DOHH2 (cell line): ENCODE data around the gene COL12A1.

Experiments used
- H3F3A ChIP-seq: fragments of 200-600 bp; sonication (generic), shearing (Covaris generic); 2 replicates; pipeline ENCODE4 v1.6.0; 2016; ENCODE audit warnings: antibody characterized with exemption, mild to moderate bottlenecking; ENCODE audit not compliant: control insufficient read depth, insufficient read depth
- H3K27ac ChIP-seq: fragments of 200-600 bp; sonication (generic); 2 replicates; pipeline ENCODE4 v1.5.1; 2014; ENCODE audit warnings: low read depth, mild to moderate bottlenecking, low read length, moderate library complexity
- H3K27me3 ChIP-seq: fragments of 200-600 bp; sonication (generic); 2 replicates; pipeline ENCODE4 v1.6.1; 2014; ENCODE audit warnings: mild to moderate bottlenecking, low read length, mixed read lengths; ENCODE audit not compliant: control insufficient read depth
- H3K36me3 ChIP-seq: fragments of 200-600 bp; sonication (generic); 2 replicates; pipeline ENCODE4 v1.6.1; 2014; ENCODE audit warnings: mild to moderate bottlenecking, low read length, moderate library complexity, mixed read lengths; ENCODE audit not compliant: control insufficient read depth
- H3K4me1 ChIP-seq: fragments of 200-600 bp; sonication (generic); 2 replicates; pipeline ENCODE4 v1.6.1; 2014; ENCODE audit warnings: mild to moderate bottlenecking, low read length, mixed read lengths; ENCODE audit not compliant: control insufficient read depth
- H3K4me2 ChIP-seq: fragments of 200-600 bp; sonication (generic); 2 replicates; pipeline ENCODE4 v1.6.0; 2014; ENCODE audit warnings: mild to moderate bottlenecking, low read length, moderate library complexity
- H3K4me3 ChIP-seq: fragments of 200-600 bp; sonication (generic); 2 replicates; pipeline ENCODE4 v1.5.1; 2014; ENCODE audit warnings: mild to moderate bottlenecking, low read length, mixed read lengths
- H3K79me2 ChIP-seq: fragments of 200-600 bp; sonication (generic); 2 replicates; pipeline ENCODE4 v1.6.1; 2014; ENCODE audit warnings: mild to moderate bottlenecking, low read length, mixed read lengths; ENCODE audit not compliant: control insufficient read depth
- H3K9me2 ChIP-seq: fragments of 200-600 bp; sonication (generic); replicated peaks from 2 replicates; pipeline ENCODE4 v1.6.1; 2014; ENCODE audit warnings: mild to moderate bottlenecking, low read length, mixed read lengths; ENCODE audit not compliant: control insufficient read depth
- H3K9me3 ChIP-seq: fragments of 200-600 bp; sonication (generic); 2 replicates; pipeline ENCODE4 v1.6.1; 2014; ENCODE audit warnings: antibody characterized with exemption, low read length, mixed read lengths; ENCODE audit not compliant: control insufficient read depth, insufficient read depth
- H4K20me1 ChIP-seq: fragments of 200-600 bp; sonication (generic); 2 replicates; pipeline ENCODE4 v1.6.0; 2014; ENCODE audit warnings: low read depth, mild to moderate bottlenecking, antibody characterized with exemption, low read length, moderate library complexity; ENCODE audit not compliant: control insufficient read depth, insufficient read depth
- EZH2phosphoT487 ChIP-seq: fragments of 200-600 bp; sonication (generic); IDR thresholded peaks from 2 replicates; pipeline ENCODE4 v1.6.1; 2017; ENCODE audit warnings: borderline replicate concordance, mild to moderate bottlenecking, antibody characterized with exemption, low read length, moderate library complexity, mixed read lengths
- TF ChIP-seq, protein P1 (sequence below): fragments of 200-600 bp; sonication (generic); IDR thresholded peaks from one replicate; pipeline ENCODE4 v1.5.1; 2014; ENCODE audit warnings: antibody characterized with exemption, mild to moderate bottlenecking, low read depth, low read length; ENCODE audit not compliant: poor library complexity, severe bottlenecking

COL12A1 gene

DNA sequence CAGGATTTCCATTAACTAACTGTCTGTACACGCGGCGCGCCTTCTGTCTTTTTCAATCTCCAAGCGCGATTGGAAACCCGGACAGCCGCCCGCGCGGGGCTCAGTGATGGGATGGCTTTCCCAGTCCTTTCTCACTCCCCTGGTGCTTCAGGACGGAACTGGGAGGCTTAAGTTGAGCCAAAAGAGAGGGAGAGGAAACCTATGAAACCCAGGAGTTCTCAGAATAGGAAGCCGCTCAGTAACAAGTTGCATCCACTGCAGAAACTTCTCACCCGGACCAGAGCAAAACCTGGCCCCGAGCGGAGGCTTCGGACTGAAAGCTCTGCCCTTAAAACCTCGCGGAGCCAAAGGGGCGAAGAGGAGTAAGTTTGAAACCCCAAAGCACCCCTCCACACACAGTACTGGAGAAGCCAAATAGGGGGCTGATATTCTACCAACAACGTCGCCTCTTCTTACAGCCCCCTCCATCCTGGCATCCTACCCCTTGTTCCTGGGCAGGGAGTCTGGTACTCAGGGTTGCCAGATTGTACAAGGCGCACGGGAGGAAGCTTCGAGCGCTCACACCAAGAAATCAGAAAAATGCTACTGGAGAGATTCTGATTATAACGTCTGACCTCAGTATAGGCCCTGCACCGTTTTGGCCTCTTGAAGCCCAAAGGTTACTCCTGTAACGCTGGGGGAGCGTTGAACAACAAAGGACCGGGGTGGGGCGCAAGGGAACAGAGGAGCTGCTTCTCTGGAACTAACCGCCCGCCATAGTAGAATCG lies 906 bp upstream of the COL12A1 start:
- no peaks in the 10 kb centered on the region for H4K20me1 ChIP-seq
- no peaks in the 10 kb centered on the region for H3K36me3 ChIP-seq
- no peak overlapping the region for H3K27ac ChIP-seq
- no peaks in the 10 kb centered on the region for H3F3A ChIP-seq
- H3K79me2 ChIP-seq: no peaks in the 10 kb centered on the region
- H3K9me2 ChIP-seq: no peaks in the 10 kb centered on the region
- peaks cover 28% of the 10 kb centered on the region for H3K27me3 ChIP-seq
- no peaks in the 10 kb centered on the region for H3K9me3 ChIP-seq
- no peak overlapping the region for H3K4me2 ChIP-seq
- no peak for TF ChIP-seq EZH2phosphoT487
- TF ChIP-seq, protein P1, sequence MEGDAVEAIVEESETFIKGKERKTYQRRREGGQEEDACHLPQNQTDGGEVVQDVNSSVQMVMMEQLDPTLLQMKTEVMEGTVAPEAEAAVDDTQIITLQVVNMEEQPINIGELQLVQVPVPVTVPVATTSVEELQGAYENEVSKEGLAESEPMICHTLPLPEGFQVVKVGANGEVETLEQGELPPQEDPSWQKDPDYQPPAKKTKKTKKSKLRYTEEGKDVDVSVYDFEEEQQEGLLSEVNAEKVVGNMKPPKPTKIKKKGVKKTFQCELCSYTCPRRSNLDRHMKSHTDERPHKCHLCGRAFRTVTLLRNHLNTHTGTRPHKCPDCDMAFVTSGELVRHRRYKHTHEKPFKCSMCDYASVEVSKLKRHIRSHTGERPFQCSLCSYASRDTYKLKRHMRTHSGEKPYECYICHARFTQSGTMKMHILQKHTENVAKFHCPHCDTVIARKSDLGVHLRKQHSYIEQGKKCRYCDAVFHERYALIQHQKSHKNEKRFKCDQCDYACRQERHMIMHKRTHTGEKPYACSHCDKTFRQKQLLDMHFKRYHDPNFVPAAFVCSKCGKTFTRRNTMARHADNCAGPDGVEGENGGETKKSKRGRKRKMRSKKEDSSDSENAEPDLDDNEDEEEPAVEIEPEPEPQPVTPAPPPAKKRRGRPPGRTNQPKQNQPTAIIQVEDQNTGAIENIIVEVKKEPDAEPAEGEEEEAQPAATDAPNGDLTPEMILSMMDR: no peak
- H3K4me1 ChIP-seq: no peaks in the 10 kb centered on the region; the same call in 1 of the 2 replicates
- H3K4me3 ChIP-seq: no peak overlapping the region

DNA sequence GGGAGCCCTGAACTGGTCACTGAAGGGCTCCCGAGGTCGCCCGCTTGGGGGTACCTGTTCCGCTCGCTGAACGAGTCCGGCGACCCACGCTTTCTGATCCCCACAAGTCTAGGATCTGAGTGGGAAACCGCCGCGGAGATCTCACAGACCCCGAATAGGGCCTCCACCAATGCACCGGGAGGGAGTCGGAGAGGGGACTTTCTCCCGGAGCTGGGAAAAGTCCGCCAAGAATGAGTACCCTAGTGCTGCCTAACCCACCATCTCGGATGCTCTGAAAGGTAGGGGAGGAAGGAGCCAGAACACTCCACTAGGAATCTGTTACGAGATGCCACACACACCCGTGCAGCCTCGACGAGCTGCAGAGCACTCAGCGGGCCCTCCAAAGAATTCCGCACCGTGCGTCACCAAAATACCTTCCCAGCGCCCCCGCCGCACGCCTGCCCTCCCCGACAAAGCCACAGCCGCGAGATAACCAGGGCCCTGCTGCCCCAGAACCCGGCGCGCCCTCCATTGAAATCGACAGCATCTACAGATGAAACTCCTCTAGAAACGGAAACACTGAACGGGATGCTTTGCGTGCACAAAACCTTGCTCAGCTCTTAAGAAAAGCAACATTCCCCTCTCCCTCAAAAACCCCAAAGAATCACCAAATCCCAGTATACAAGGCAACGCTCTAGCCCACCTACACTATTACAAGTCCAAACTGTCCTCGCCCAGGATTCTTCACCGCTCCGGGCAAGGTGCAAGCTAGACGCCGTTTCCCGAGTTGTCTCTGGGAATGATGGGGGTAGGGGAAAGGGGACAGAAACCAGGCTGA lies 686 bp downstream of the COL12A1 start:
- no peak for TF ChIP-seq EZH2phosphoT487
- TF ChIP-seq, protein P1: no peak

GRCh38 chr6:75204217-75204958 lies 1.5 kb downstream of the COL12A1 start:
- H3K4me2 ChIP-seq: no peak overlapping the region

More for the DNA sequence above, 686 bp downstream of the COL12A1 start:
- Histone ChIP-seq H3K27me3 (peaks cover 28% of the 10 kb centered on the region), H3K79me2 (no peaks in the 10 kb centered on the region), H3K9me3 (no peaks in the 10 kb centered on the region), H3K9me2 (no peaks in the 10 kb centered on the region), H3F3A (no peaks in the 10 kb centered on the region), H3K4me3 (no peak overlapping the region), H3K4me2 (no peak overlapping the region), H3K36me3 (no peaks in the 10 kb centered on the region), H4K20me1 (no peaks in the 10 kb centered on the region), H3K27ac (no peak overlapping the region), H3K4me1 (no peaks in the 10 kb centered on the region; the same call in 1 of the 2 replicates)

More at GRCh38 chr6:75204217-75204958, 1.5 kb downstream of the COL12A1 start:
- H3K4me1 ChIP-seq: no peaks in the 10 kb centered on the region; the same call in 1 of the 2 replicates
- H3K9me2 ChIP-seq: no peaks in the 10 kb centered on the region
- no peaks in the 10 kb centered on the region for H3K9me3 ChIP-seq
- H3K27ac ChIP-seq: no peak overlapping the region
- H3K4me3 ChIP-seq: no peak overlapping the region
- no peaks in the 10 kb centered on the region for H3K36me3 ChIP-seq
- H3K27me3 ChIP-seq: peaks cover 28% of the 10 kb centered on the region
- no peaks in the 10 kb centered on the region for H4K20me1 ChIP-seq
- H3F3A ChIP-seq: no peaks in the 10 kb centered on the region
- TF ChIP-seq, protein P1: peak; percentile 42
- TF ChIP-seq EZH2phosphoT487: 0 out of 2 replicates have a peak, but pooled peaks have one; percentile 41
- no peaks in the 10 kb centered on the region for H3K79me2 ChIP-seq
